CD14-positive monocyte (primary cell): ENCODE data around the gene CEBPZOS. TPM values are rescaled to one million over a fixed set of nuclear protein-coding genes. Genes with fewer than 3 reads are reported as not detected.

ENCODE experiments used
- DNase-seq, 3 donors: peaks; one replicate each; pipeline ENCODE4 v3.0.0-alpha.2; 2011 to 2022
- H2AFZ ChIP-seq: 2 replicates; pipeline ENCODE4 v1.6.0; 2012; ENCODE audit warnings: mild to moderate bottlenecking, low read depth, low read length, inconsistent platforms; ENCODE audit not compliant: insufficient read depth, poor library complexity, severe bottlenecking
- H3K27ac ChIP-seq, 2 donors: 1 replicate in 1 of 2; 2 replicates in 1 of 2; pipeline ENCODE4 v1.5.1; 2012 to 2013; ENCODE audit warnings: low read length in 2 of 2, control low read depth in 1 of 2, inconsistent platforms in 1 of 2, low read depth in 1 of 2, mild to moderate bottlenecking in 1 of 2
- H3K27me3 ChIP-seq, 2 donors: one replicate each; pipeline versions ENCODE4 v1.6.0 to v1.6.1; 2011 to 2013; ENCODE audit warnings: low read length in 2 of 2; ENCODE audit not compliant: control insufficient read depth in 2 of 2, insufficient read depth in 2 of 2
- H3K36me3 ChIP-seq, 2 donors: replicated peaks in 1 of 2; 1 replicate in 1 of 2; 2 replicates in 1 of 2; pipeline versions ENCODE4 v1.5.1 to v1.6.1; 2012 to 2013; ENCODE audit warnings: low read length in 2 of 2, control low read depth in 1 of 2, inconsistent platforms in 1 of 2, mild to moderate bottlenecking in 1 of 2; ENCODE audit not compliant: insufficient read depth in 2 of 2, control insufficient read depth in 1 of 2
- H3K4me1 ChIP-seq, 2 donors: 1 replicate in 1 of 2; 2 replicates in 1 of 2; pipeline versions ENCODE4 v1.5.1 to v1.6.1; 2012 to 2013; ENCODE audit warnings: low read length in 2 of 2, control low read depth in 1 of 2, inconsistent platforms in 1 of 2, mild to moderate bottlenecking in 1 of 2, moderate library complexity in 1 of 2; ENCODE audit not compliant: insufficient read depth in 2 of 2, control insufficient read depth in 1 of 2
- H3K4me2 ChIP-seq: replicated peaks from 2 replicates; pipeline ENCODE3; 2012; ENCODE audit warnings: low read length, moderate library complexity, mild to moderate bottlenecking; ENCODE audit not compliant: poor library complexity, severe bottlenecking; ENCODE audit errors: extremely low read depth
- H3K4me3 ChIP-seq, 3 experiments: fragments of 200-600 bp in 1 of 3; sonication (generic) in 1 of 3; replicated peaks in 1 of 3; 1 replicate in 2 of 3; 2 replicates in 1 of 3; pipeline ENCODE4 v1.5.1; 2011 to 2013; ENCODE audit warnings: low read length in 3 of 3, mild to moderate bottlenecking in 3 of 3, control low read depth in 2 of 3, low read depth in 2 of 3, inconsistent platforms in 1 of 3, moderate library complexity in 1 of 3
- H3K79me2 ChIP-seq: 2 replicates; pipeline ENCODE4 v1.6.0; 2012; ENCODE audit warnings: mild to moderate bottlenecking, control low read depth, inconsistent platforms, low read length, moderate library complexity; ENCODE audit not compliant: insufficient read depth
- H3K9ac ChIP-seq: 2 replicates; pipeline ENCODE4 v1.6.0; 2017; ENCODE audit warnings: low read length, mild to moderate bottlenecking; ENCODE audit not compliant: insufficient read depth, poor library complexity, severe bottlenecking
- H3K9me3 ChIP-seq, 2 donors: replicated peaks in 1 of 2; 1 replicate in 1 of 2; 2 replicates in 1 of 2; pipeline versions ENCODE4 v1.5.1 to v1.6.1; 2012 to 2013; ENCODE audit warnings: low read length in 2 of 2, control low read depth in 1 of 2; ENCODE audit not compliant: control insufficient read depth in 1 of 2, insufficient read depth in 1 of 2
- H4K20me1 ChIP-seq: 2 replicates; pipeline ENCODE4 v1.6.0; 2012; ENCODE audit warnings: mild to moderate bottlenecking, low read length, control low read depth, moderate library complexity; ENCODE audit not compliant: insufficient read depth
- H3K27ac Mint-ChIP-seq, 7 donors: one replicate each; pipeline ENCODE4 v1.8.0; 2020; ENCODE audit warnings: mild to moderate bottlenecking in 7 of 7, mixed read lengths in 7 of 7, moderate library complexity in 6 of 7, inconsistent platforms in 2 of 7
- H3K27me3 Mint-ChIP-seq, 3 donors: one replicate each; pipeline ENCODE4 v1.8.0; 2021 to 2022; ENCODE audit warnings: low read depth in 3 of 3, mild to moderate bottlenecking in 3 of 3, mixed read lengths in 3 of 3, moderate library complexity in 3 of 3, inconsistent platforms in 1 of 3
- H3K36me3 Mint-ChIP-seq, 2 donors: one replicate each; pipeline ENCODE4 v1.8.0; 2020; ENCODE audit warnings: mixed read lengths in 2 of 2, inconsistent platforms in 1 of 2, mild to moderate bottlenecking in 1 of 2
- H3K4me1 Mint-ChIP-seq: one replicate; pipeline ENCODE4 v1.8.0; 2020; ENCODE audit warnings: mild to moderate bottlenecking, mixed read lengths
- H3K4me3 Mint-ChIP-seq, 2 donors: one replicate each; pipeline ENCODE4 v1.8.0; 2020; ENCODE audit warnings: mild to moderate bottlenecking in 2 of 2, mixed read lengths in 2 of 2, moderate library complexity in 1 of 2
- H3K9me3 Mint-ChIP-seq, 7 donors: one replicate each; pipeline ENCODE4 v1.8.0; 2020 to 2022; ENCODE audit warnings: mixed read lengths in 7 of 7, mild to moderate bottlenecking in 6 of 7, moderate library complexity in 6 of 7, inconsistent platforms in 2 of 7
- CTCF ChIP-seq: fragments of 200-600 bp; IDR thresholded peaks from one replicate; pipeline ENCODE4 v1.8.0; 2022; ENCODE audit warnings: antibody characterized with exemption, mild to moderate bottlenecking
- WGBS: methylation state at CpG from one replicate; pipeline ENCODE4 v1.1.5; 2013; ENCODE audit warnings: missing lambda C conversion rate; ENCODE audit not compliant: insufficient coverage; 5-methylcytosine and 5-hydroxymethylcytosine counted together
- intact Hi-C, 2 donors: fragments of 100-400 bp; cut with micrococcal nuclease; formaldehyde crosslinking; loops; one replicate each; pipeline versions ENCODE4 v1.15.0 to v1.15.1; 2023
- polyA plus RNA-seq, 3 donors: library from polyadenylated mRNA; depleted of rRNA in 1 of 3; unstranded in 2 of 3; stranded (reverse) in 1 of 3; fragments of 300-500 nt in 2 of 3; fragments of >200 nt in 1 of 3; fragmentation: Illumina TruSeq in 2 of 3; gene quantifications; 1 replicate in 2 of 3; 2 replicates in 1 of 3; pipeline ENCODE4 v1.2.3, GENCODE V29; 2012 to 2021

CEBPZOS gene
- polyA plus RNA-seq, 3 donors: 12.6 to 19.3 (median 18.2) TPM

- Histone ChIP-seq H4K20me1 (no peaks in the 10 kb centered on the region), H3K4me1 (no peaks in the 10 kb centered on the region), H3K36me3 (peaks cover 93 to 100% of the 10 kb centered on the region in 2 donors), H3K27me3 (no peaks in the 10 kb centered on the region), H2AFZ (no peak overlapping the region), H3K9ac (no peak overlapping the region), H3K79me2 (no peaks in the 10 kb centered on the region), H3K27ac (no peak overlapping the region), H3K9me3 (no peaks in the 10 kb centered on the region), H3K4me3 (no peak overlapping the region), H3K4me2 (no peak overlapping the region)
- H3K36me3 Mint-ChIP-seq: peaks cover 79 to 93% of the 10 kb centered on the region in 2 donors
- TF ChIP-seq CTCF: no peak
- H3K4me1 Mint-ChIP-seq: no peaks in the 10 kb centered on the region
- no peak for DNase-seq
- H3K27me3 Mint-ChIP-seq: no peaks in the 10 kb centered on the region
- no peak overlapping the region for H3K4me3 Mint-ChIP-seq
- no peak overlapping the region for H3K27ac Mint-ChIP-seq
- intact Hi-C loops: no loop called here
- no peaks in the 10 kb centered on the region for H3K9me3 Mint-ChIP-seq
These were observed 49.9 kb downstream of the CEBPZOS start for GRCh38 chr2:37246205-37246604.

- Histone ChIP-seq H3K9me3 (no peaks in the 10 kb centered on the region), H3K27me3 (no peaks in the 10 kb centered on the region), H3K27ac (no peak overlapping the region), H2AFZ (no peak overlapping the region), H3K4me3 (no peak overlapping the region), H3K4me2 (no peak overlapping the region), H4K20me1 (peaks cover 4% of the 10 kb centered on the region), H3K79me2 (no peaks in the 10 kb centered on the region), H3K4me1 (no peaks in the 10 kb centered on the region), H3K9ac (no peak overlapping the region), H3K36me3 (peaks cover 95 to 99% of the 10 kb centered on the region in 2 donors)
- Mint-ChIP-seq H3K4me3 (no peak overlapping the region), H3K9me3 (no peaks in the 10 kb centered on the region), H3K27ac (peak overlapping the region in 1 of 7 donors; percentile 61), H3K36me3 (peaks cover 77 to 88% of the 10 kb centered on the region in 2 donors), H3K27me3 (no peaks in the 10 kb centered on the region), H3K4me1 (no peaks in the 10 kb centered on the region)
- no peak for DNase-seq
- intact Hi-C loops: no loop called here
- TF ChIP-seq CTCF: no peak
- WGBS: 100% methylated on average over 1 of the region's 5 CpGs
These were observed 54.8 kb downstream of the CEBPZOS start for GRCh38 chr2:37250869-37251740.

Other genes with a start within 250 kb of the CEBPZOS start
- gene STRN, start 230.0 kb upstream of the CEBPZOS start, polyA plus RNA-seq: 10 to 100 TPM in 2 of 3 donors, 1 to 10 TPM in 1; 7.0 to 15.7 (median 10.7) TPM
- gene HEATR5B, start 112.1 kb upstream of the CEBPZOS start, polyA plus RNA-seq: 10 to 100 TPM in 1 of 3 donors, 1 to 10 TPM in 2; 3.5 to 21.6 (median 3.8) TPM
- gene GPATCH11, start 112.0 kb upstream of the CEBPZOS start, polyA plus RNA-seq: 1 to 10 TPM; 3.1 to 5.7 (median 3.8) TPM
- gene EIF2AK2, start 39.5 kb upstream of the CEBPZOS start, polyA plus RNA-seq: 10 to 100 TPM in 2 of 3 donors, 1 to 10 TPM in 1; 7.9 to 23.4 (median 17.6) TPM
- not detected for gene SULT6B1, start 7.8 kb upstream of the CEBPZOS start, polyA plus RNA-seq
- 10 to 100 TPM in 2 of 3 donors, 1 to 10 TPM in 1; 5.7 to 11.2 (median 11.1) TPM for gene CEBPZ, start 35.1 kb downstream of the CEBPZOS start, polyA plus RNA-seq
- 10 to 100 TPM in 1 of 3 donors, 1 to 10 TPM in 2; 4.7 to 12.2 (median 5.6) TPM for gene NDUFAF7, start 35.2 kb downstream of the CEBPZOS start, polyA plus RNA-seq
- gene PRKD3, start 128.3 kb downstream of the CEBPZOS start, polyA plus RNA-seq: 10 to 100 TPM; 14.2 to 17.5 (median 16.9) TPM
- gene QPCT, start 148.1 kb downstream of the CEBPZOS start, polyA plus RNA-seq: 100 to 1,000 TPM in 2 of 3 donors, 10 to 100 TPM in 1; 54.7 to 302 (median 272) TPM